H1 (cell line): Measurements from ENCODE around the gene TMEM200C.

ENCODE experiments used
- EZH2 ChIP-seq: fragments of 200-600 bp; sonication (generic); IDR thresholded peaks from 2 replicates; pipeline ENCODE4 v1.7.1; 2012; ENCODE audit warnings: low read depth, mild to moderate bottlenecking, moderate library complexity, low read length, inconsistent platforms; ENCODE audit not compliant: severe bottlenecking
- KDM1A ChIP-seq: fragments of 200-600, 300-600 bp; sonication (generic); IDR thresholded peaks from 2 replicates; pipeline ENCODE4 v1.7.1; 2016; ENCODE audit warnings: mild to moderate bottlenecking, low read length, borderline replicate concordance
- POLR2A ChIP-seq, 2 experiments: IDR thresholded peaks; 1 replicate in 1 of 2; 2 replicates in 1 of 2; pipeline ENCODE4 v1.6.1; 2011; ENCODE audit warnings: low read depth in 2 of 2, low read length in 2 of 2, mild to moderate bottlenecking in 2 of 2; ENCODE audit errors: control extremely low read depth in 1 of 2
- POLR2AphosphoS5 ChIP-seq: IDR thresholded peaks from 2 replicates; pipeline ENCODE4 v1.6.1; 2011; ENCODE audit warnings: low read depth, low read length
- SIRT6 ChIP-seq: IDR thresholded peaks from one replicate; pipeline ENCODE4 v1.7.1; 2012; ENCODE audit warnings: low read length, inconsistent platforms
- SP1 ChIP-seq: IDR thresholded peaks from 2 replicates; pipeline ENCODE4 v1.6.1; 2011; ENCODE audit warnings: low read depth, low read length
- TF ChIP-seq, protein P1 (sequence below), 3 experiments: IDR thresholded peaks; 1 replicate in 2 of 3; 2 replicates in 1 of 3; pipeline versions ENCODE4 v1.5.1 to v1.6.1; 2011; ENCODE audit warnings: low read length in 3 of 3, mild to moderate bottlenecking in 3 of 3, inconsistent platforms in 2 of 3, low read depth in 1 of 3, moderate library complexity in 1 of 3; ENCODE audit not compliant: insufficient read depth in 1 of 3; ENCODE audit errors: control extremely low read depth in 1 of 3
- TF ChIP-seq, protein P2 (sequence below): IDR thresholded peaks from 2 replicates; pipeline ENCODE4 v1.6.1; 2012; ENCODE audit warnings: inconsistent platforms
- TF ChIP-seq, protein P3 (sequence below): IDR thresholded peaks from 2 replicates; pipeline ENCODE4 v1.6.1; 2012; ENCODE audit warnings: low read length, inconsistent platforms

DNA sequence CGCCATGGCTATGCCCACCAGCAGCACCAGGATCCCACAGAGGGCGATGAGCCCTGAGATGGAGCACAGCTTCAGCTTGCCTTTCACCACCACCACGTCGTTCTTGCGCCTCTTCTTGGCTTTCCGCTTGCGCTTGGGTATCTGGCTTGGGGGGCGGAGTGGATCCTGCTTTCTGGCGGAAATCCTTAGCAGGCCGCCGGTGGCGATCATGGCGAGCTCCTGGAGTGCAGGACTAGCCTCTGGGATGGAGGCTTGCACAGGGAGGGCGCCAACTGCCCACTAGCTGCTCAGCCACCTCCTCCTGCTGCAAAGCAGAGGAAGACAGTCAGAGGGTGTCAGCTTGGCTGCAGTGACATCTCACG is 3.5 kb downstream of the TMEM200C start:
- TF ChIP-seq SP1 (no peak), SIRT6 (no peak), POLR2AphosphoS5 (no peak), KDM1A (no peak), POLR2A (IDR thresholded peaks at IDR 0.05; ENCODE audit: control extremely low read depth in 1 of 2, low read depth in 2 of 2, low read length in 2 of 2) (no peak), EZH2 (no peak)
- TF ChIP-seq, protein P1, sequence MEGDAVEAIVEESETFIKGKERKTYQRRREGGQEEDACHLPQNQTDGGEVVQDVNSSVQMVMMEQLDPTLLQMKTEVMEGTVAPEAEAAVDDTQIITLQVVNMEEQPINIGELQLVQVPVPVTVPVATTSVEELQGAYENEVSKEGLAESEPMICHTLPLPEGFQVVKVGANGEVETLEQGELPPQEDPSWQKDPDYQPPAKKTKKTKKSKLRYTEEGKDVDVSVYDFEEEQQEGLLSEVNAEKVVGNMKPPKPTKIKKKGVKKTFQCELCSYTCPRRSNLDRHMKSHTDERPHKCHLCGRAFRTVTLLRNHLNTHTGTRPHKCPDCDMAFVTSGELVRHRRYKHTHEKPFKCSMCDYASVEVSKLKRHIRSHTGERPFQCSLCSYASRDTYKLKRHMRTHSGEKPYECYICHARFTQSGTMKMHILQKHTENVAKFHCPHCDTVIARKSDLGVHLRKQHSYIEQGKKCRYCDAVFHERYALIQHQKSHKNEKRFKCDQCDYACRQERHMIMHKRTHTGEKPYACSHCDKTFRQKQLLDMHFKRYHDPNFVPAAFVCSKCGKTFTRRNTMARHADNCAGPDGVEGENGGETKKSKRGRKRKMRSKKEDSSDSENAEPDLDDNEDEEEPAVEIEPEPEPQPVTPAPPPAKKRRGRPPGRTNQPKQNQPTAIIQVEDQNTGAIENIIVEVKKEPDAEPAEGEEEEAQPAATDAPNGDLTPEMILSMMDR (IDR thresholded peaks at IDR 0.05; ENCODE audit: control extremely low read depth in 1 of 3, insufficient read depth in 1 of 3, low read depth in 1 of 3, low read length in 3 of 3) = no peak
- TF ChIP-seq, protein P2, sequence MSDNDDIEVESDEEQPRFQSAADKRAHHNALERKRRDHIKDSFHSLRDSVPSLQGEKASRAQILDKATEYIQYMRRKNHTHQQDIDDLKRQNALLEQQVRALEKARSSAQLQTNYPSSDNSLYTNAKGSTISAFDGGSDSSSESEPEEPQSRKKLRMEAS = no peak
- TF ChIP-seq, protein P3, sequence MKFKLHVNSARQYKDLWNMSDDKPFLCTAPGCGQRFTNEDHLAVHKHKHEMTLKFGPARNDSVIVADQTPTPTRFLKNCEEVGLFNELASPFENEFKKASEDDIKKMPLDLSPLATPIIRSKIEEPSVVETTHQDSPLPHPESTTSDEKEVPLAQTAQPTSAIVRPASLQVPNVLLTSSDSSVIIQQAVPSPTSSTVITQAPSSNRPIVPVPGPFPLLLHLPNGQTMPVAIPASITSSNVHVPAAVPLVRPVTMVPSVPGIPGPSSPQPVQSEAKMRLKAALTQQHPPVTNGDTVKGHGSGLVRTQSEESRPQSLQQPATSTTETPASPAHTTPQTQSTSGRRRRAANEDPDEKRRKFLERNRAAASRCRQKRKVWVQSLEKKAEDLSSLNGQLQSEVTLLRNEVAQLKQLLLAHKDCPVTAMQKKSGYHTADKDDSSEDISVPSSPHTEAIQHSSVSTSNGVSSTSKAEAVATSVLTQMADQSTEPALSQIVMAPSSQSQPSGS = no peak
